GM19397 (cell line): ENCODE measurements around the gene FADS1.

Experiments
- ATAC-seq: cut with Tn5 transposase; IDR thresholded peaks from one replicate; pipeline ENCODE4 v1.9.1; 2021; ENCODE audit warnings: mild to moderate bottlenecking, moderate library complexity; ENCODE audit not compliant: unreplicated experiment

FADS1 gene

DNA sequence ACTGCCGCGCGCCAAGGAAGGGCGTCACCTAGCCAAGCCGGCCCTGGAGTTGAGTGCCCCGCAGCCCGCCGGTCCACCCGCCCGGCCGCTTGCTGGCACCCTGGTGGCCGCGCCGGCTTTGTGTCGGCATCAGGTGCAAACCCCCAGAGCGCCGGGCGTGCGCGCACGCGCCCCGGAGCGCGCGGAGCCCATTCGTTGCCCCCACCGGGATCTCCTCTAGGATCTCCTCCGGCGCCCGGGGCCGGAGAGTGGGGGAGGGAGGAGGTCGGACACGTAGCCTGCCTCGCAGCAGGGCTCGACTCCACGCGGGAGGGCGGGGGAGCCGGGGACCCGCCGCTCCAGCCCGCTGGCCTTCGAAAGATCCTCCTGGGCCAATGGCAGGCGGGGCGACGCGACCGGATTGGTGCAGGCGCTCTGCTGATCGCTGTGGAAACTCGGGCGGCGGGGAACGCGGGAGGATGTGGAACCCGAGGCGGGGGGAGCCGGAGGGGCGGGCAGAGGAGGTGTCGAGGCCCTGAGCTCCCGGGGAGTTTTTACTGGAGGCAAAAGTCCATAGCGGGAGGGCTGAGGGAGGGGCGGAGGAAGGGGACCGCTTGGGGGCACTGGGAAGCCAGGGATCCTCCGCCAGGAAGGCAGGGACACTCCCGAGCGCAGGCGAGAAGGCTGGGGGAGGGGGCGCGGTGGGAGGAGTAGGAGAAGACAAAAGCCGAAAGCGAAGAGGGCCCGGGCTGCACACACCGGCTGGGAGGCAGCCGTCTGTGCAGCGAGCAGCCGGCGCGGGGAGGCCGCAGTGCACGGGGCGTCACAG, 11.0 kb upstream of the FADS1 start, which contains the start of gene FADS2:
TSS of gene FADS2 (plus strand) at position 730 of the 808 bp plus-strand sequence. CDS start 91 bp downstream, outside the sequence.
- peak; percentile 63 for ATAC-seq

DNA sequence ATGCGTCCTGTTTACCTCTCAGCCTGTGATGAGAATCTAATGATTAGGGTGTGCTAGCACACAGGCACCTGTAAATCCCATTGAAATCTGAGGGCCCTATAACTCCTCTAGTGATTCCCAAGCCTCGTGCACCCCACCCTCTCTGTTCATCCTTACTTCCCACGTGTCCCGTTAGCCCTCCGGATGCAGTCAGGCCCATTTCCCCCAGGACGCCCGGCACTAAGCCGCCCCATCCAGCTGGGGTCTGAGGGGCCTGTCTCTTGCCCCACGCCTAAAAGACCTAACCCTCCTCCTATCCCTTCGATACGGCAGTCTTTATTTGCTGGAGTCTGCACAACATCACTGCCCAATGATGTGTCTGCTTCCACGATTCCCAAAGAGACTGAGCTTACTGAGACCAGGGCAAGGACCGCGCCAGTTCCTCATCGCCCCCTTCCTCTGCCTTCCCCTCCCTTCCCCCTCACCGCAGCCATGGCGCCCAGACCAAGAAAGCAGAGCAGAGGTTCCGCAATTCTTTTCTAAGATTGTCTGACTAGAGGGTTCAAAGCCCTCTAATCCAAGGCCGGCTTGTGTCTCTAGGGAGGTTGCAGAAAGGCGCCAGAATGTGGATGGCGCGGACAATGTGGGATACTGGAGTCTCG, 10.2 kb upstream of the FADS1 start:
- no peak for ATAC-seq

DNA sequence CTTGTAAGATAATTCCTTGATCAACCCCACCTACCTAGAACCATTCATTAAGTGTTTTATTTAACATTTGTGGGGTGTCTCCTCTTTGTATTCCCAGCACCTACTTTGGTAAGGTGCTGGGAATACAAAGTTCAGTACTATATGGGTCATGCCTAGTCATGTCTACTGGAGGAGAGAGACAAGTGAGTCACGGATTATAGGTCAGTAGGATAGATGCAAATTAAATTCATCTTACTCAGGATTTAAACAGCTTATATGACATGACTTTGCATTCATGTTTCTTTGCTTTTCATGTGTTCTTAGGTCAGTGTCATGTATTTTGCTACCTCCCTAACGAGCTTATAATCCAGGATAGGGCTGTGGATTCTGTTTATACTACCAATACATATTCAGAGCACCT, 3.4 kb upstream of the FADS1 start:
- no peak for ATAC-seq

DNA sequence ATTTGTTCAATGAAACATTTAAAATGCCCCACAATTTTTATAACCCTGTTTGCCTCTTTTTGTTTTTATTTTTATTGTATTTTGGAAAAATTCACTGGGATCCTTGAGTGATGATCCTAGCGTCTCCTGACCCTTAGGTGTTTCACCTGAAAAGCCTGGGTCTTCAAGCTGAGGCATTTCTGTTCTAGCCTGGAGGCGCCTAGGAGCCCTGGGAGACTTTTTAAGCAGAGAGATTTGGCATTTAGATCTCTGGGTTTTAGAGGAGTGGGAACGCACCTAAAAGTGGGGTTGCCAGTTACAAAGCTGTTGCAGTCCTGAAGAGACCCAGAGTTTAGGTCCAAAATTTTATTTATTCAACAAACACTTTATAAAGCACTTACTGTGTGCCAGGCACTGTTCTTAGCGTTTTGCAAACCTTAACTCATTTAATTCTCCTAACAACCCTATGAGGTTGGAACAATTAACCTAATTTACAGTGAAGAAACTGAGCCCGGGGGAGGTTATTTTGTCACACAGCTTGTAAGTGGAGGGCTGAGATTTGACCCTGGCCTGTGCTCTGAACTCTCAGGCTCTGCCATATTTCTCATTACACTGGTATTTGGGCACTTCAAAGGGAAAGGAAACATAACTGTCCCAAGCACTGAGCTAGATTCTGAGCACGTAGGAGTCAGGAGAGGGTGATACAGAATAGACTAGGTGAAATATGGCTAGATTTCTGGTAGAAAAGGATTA, 834 bp upstream of the FADS1 start:
- ATAC-seq, result no peak

GRCh38 chr11:61815790-61816735, 740 bp downstream of the FADS1 start:
- peak; percentile 23 for ATAC-seq

DNA sequence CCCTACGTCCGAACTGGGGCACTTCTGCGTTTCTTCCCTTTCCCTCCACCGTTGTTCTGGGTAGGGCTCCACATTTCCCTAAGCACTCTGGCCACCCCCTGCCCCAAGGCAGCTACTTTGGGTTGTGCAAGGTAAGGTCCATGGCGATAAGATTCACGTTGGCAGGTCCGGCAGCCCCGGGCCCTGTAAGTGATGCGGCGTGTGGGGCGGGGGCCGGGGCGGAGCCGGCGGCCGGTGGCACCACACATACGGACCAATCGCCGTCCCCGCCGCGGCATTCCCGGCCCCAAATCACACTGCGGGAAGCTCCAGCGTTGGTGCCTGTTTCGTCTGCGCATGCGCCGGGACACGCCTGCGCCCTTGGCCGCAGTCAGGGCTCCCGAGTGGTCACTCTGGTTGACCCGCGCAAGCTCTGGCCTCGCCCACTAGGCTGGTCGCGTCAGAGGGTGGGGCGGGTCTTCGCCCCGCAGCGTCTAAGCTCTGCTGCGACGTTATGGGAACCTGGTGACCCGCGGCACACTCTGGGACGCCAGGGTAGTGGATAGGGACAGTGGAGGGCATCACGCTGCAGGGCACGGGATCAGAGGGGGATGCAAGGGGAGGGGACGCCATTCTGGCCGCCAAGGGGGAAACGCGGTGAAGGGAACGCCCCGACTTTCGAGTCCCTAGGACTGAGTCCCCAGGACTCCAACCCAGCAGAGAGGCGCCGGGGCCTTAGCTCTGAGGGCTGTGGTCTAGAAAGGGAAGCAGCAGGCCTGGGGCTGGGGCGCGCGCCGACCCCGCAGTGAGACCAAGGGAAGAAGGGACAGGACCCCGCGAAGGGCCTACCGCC, 1.6 kb downstream of the FADS1 start:
- peak; percentile 56 for ATAC-seq

DNA sequence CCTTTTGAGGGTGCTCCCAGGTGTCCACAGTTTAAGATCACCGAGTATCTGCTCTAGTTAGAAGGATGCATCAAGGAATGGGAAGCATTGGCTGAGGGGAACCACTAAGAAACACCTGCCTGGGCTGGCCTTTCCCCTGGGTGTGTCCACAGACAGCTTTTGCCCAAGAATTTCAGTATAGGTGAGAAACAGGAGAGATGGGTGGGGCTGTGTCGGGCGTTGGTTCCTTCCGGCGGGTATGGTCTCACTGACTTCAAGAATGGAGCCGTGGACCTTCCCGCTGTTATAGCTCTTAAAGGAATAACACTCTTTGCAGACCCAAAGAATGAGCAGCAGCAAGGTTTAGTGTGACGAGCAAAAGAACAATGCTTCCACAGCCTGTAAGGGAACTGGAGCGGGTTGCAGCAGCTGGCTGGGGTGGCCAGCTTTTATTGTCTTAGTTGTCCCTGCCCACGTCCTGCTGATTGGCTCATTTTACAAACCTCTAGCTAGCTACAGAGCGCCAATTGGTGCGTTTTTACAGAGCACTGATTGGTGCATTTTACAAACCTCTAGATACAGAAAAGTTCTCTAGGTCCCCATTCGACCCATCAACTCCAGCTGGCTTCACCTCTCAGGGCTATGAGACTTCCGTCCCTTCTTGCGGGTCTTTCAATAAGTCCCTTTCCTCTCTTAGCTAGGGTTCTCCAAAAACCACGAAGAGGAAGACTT, 2.4 kb downstream of the FADS1 start:
- no peak for ATAC-seq

- ATAC-seq, result no peak
These were observed 3.9 kb downstream of the FADS1 start for GRCh38 chr11:61812736-61813411.

- no peak for ATAC-seq
These were observed 5.0 kb downstream of the FADS1 start for GRCh38 chr11:61811831-61812230.

GRCh38 chr11:61810671-61811175, 6.1 kb downstream of the FADS1 start:
- ATAC-seq, result no peak

DNA sequence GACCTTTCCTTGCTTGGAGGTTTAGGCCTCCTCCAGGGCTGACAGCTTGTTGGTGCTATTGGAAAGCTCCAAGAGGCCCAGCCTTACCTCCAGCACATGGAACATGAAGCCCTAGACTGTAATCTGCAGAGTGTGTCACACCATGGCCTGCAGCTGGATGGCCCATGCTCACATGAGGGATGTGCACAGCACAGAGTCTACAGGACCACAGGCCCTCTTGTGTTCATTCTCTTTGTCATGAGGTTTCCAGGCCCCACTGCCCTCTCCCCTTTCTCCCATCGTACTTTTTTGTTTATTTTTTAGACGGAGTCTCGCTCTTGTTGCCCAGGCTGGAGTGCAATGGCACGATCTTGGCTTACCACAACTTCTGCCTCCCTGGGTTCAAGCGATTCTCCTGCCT, 10.0 kb downstream of the FADS1 start:
- ATAC-seq, result no peak

GRCh38 chr11:61805146-61805545, 11.7 kb downstream of the FADS1 start:
- ATAC-seq, result no peak

DNA sequence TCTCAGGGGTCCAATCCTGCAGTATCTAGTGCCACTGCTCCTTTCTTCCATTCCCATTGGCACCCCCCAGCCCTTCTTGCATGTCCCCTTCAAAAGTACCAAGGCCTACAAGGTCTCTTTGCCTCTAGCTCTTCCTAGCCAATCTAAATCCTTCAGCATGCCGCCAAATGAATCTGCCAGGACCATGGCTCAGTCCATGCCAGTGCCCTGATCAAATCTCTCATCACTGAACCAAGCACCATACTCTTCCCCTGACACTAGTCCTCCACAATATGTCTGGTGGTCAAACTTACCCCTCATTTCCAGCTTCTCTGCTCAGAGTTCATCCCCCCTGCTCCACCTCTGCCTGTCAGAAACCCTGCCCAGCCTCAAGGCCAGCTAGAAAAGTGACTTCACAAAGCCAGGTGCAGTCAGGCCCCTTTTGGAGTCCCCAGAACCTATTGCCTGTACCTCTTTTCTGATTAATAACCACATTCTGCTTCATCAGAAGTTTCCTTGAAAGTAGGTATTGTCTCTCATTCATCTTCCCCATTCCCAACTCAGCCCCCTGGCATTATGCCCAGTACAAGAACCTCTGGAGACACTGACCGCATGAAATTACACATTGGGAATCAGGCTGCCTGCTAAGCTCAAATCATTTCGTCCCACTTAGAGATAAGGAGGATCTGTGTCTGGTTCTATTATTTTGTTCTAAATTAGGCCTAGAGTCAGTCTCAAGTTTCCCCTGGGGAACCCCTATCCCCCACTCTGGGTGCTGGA, 12.7 kb downstream of the FADS1 start:
- ATAC-seq, result no peak

DNA sequence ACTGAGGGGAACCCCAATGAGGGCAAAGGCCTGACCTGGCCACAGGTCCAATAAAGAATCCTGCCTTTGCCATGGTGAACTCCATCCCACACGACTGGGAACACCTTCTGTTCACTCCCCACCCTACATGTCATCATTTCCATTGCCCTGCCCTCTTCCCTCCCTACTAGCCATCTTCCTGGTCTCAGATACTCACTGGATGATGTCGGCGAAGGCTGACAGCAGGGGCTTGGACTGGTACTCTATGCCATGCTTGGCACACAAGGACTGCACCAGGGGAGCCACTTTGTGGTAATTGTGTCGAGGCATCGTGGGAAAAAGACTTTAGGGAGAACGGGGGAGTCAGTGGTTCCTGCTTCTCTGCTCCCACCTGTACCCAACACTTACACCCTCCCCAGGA, 14.2 kb downstream of the FADS1 start:
- no peak for ATAC-seq

GRCh38 chr11:61800331-61801281, 16.2 kb downstream of the FADS1 start:
- ATAC-seq, result no peak

- no peak for ATAC-seq
These were observed 17.0 kb downstream of the FADS1 start for GRCh38 chr11:61799665-61800284.
